Muscle of leg (tissue), 11 donors: ENCODE measurements around the gene MUS81. TPM values are rescaled to one million over a fixed set of nuclear protein-coding genes. Genes with fewer than 3 reads are reported as not detected.
A peak's percentile ranks its signal among the peaks of the same experiment; 100 is the strongest.

Experiments used
- DNase-seq: peaks from one replicate; pipeline ENCODE4 v3.0.0; 2013
- H3K27ac ChIP-seq: one replicate; pipeline ENCODE4 v1.5.1; 2013; ENCODE audit warnings: mild to moderate bottlenecking, low read length, control low read depth
- H3K27me3 ChIP-seq: one replicate; pipeline ENCODE4 v1.6.1; 2013; ENCODE audit warnings: low read length; ENCODE audit not compliant: control insufficient read depth, insufficient read depth
- H3K36me3 ChIP-seq: one replicate; pipeline ENCODE4 v1.6.1; 2013; ENCODE audit warnings: low read length; ENCODE audit not compliant: control insufficient read depth, insufficient read depth
- H3K4me1 ChIP-seq: one replicate; pipeline ENCODE4 v1.6.1; 2013; ENCODE audit warnings: low read length; ENCODE audit not compliant: control insufficient read depth, insufficient read depth
- H3K4me3 ChIP-seq: one replicate; pipeline ENCODE4 v1.5.1; 2013; ENCODE audit warnings: low read length, control low read depth
- H3K9me3 ChIP-seq: replicated peaks from 2 replicates; pipeline ENCODE4 v1.6.1; 2013; ENCODE audit warnings: low read depth, low read length; ENCODE audit not compliant: control insufficient read depth
- WGBS: methylation state at CpG from one replicate; pipeline ENCODE4 v1.1.5; 2013; ENCODE audit warnings: missing lambda C conversion rate; ENCODE audit not compliant: insufficient coverage; 5-methylcytosine and 5-hydroxymethylcytosine counted together
- polyA plus RNA-seq, 8 donors: library from polyadenylated mRNA; unstranded; fragments of 120-200 nt; gene quantifications; one replicate each; pipeline versions ENCODE4 v1.2.1 to v1.2.3, GENCODE V29; 2013; ENCODE audit warnings: inconsistent platforms in 1 of 8, low replicate concordance in 1 of 8; ENCODE audit not compliant: insufficient read length in 8 of 8, insufficient read depth in 1 of 8
- total RNA-seq: library from RNA; stranded (reverse); fragments of 120-200 nt; gene quantifications from one replicate; pipeline ENCODE4 v1.2.4, GENCODE V29; 2013

MUS81 gene
- total and polyA plus RNA-seq, 9 donors, result 34.4 to 49.5 (median 46.4) TPM

DNA sequence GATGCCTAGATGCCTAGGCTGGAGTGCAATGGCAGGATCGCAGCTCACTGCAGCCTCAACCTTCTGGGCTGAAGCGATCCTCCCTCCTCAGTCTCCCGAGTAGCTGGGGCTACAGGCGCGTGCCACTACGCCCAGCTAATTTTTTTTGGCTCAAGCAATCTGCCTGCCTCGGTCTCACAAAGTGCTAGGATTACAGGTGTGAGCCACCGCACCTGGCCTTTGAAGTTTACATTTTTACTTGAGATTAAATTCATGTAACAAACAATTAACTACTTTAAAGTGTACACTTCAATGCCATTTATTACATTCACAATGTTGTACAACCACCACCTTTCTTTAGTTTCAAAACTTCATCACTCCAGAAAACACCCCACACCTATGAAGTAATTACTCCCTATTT lies 43.5 kb downstream of the MUS81 start:
- DNase-seq, result no peak
- no peak overlapping the region for H3K27ac ChIP-seq
- no peaks in the 10 kb centered on the region for H3K36me3 ChIP-seq
- H3K4me1 ChIP-seq, result peaks cover 14% of the 10 kb centered on the region
- no peak overlapping the region for H3K4me3 ChIP-seq
- WGBS, result 60% methylated on average over 6 of the region's 8 CpGs
- no peaks in the 10 kb centered on the region for H3K9me3 ChIP-seq
- H3K27me3 ChIP-seq, result peaks cover 71% of the 10 kb centered on the region

DNA sequence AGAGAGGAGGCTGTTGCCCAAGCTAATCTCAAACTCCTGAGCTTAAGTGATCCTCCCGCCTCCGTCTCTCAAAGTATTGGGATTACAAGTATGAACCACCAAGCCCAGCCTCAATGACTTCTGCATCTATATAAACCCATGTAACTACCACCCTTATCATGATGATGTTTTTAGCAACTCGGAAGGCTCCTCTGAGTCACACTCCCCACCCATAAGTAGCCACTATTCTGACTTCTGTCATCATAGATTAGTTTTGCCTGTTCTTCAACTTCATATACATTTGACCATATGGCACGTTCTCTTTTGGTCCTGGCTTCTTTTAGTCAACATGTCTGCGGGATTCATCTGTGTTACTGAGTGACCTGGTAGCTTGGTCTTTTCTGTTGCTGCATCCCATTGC lies 46.4 kb downstream of the MUS81 start:
- Histone ChIP-seq H3K27ac (no peak overlapping the region), H3K9me3 (no peaks in the 10 kb centered on the region), H3K4me1 (peaks cover 4% of the 10 kb centered on the region), H3K36me3 (no peaks in the 10 kb centered on the region), H3K27me3 (peaks cover 58% of the 10 kb centered on the region), H3K4me3 (no peak overlapping the region)
- no peak for DNase-seq
- 87% methylated on average over 5 of the region's 5 CpGs for WGBS

DNA sequence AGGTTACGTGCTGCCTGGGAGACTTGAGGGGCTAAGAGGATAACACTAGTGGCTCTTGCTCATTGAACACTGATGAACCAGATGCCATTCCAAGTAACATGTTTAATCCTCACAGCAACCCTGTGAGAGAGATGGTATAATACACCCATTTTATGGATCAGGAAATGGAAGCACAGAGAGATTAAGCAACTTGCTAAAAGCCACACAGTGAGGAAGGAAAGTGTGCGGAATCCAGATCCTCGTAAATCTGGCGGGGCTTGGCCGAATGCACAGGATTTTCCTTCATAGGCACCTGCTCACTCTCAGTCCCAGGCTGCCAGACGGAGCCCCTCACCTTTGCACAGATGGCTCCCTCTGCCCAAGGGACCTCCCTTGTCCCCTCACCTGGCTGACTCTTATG lies 47.6 kb downstream of the MUS81 start:
- no peaks in the 10 kb centered on the region for H3K9me3 ChIP-seq
- H3K4me3 ChIP-seq, result no peak overlapping the region
- peaks cover 14% of the 10 kb centered on the region for H3K4me1 ChIP-seq
- H3K36me3 ChIP-seq, result no peaks in the 10 kb centered on the region
- 65% methylated on average over 5 of the region's 6 CpGs for WGBS
- no peak overlapping the region for H3K27ac ChIP-seq
- peaks cover 51% of the 10 kb centered on the region for H3K27me3 ChIP-seq
- DNase-seq, result no peak

DNA sequence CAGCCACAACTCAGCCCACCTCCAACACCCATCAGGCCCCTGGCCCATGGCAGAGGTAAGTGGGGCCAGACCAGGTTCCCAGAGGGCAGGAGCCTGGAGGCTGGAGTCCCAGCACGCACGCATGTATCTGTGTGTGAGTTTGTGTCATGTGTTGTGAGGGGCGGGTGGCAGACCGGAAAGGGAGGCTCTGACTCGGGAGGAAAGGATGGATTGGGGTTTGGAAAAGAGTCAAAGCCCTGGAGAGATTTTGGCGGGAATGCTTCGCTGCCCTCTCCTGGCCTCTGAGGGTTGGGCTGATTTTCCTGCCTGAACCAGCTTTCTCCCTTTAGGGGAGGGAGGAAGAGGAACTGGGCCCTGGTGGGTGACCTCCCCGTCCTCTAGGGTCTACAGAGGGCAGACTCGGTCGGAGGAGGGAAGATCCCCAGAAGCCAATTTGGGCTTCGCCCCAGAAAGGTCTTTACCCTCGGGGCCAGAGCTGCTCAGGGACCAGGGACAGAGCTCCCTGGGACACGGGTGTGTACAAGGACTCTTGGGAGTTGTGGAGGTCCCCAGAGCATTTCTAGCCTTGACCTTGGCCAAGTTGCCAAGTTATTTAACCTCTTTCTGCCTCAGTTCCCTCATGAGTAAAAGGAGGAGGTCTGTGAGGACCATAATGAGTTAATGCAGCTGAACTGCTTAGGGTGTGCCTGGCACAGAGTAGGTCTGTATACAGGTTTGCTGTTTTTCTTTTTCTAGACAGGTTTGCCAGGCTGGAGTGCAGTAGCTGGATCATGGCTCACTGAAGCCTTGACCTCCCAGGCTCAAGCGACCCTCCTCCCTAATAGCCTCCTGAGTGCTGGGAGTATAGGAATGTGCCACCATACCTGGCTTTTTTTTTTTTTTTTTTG lies 51.7 kb downstream of the MUS81 start:
- peak; percentile 78 for DNase-seq
- no peaks in the 10 kb centered on the region for H3K9me3 ChIP-seq
- H3K27me3 ChIP-seq, result peaks cover 28% of the 10 kb centered on the region
- H3K4me3 ChIP-seq, result no peak overlapping the region
- peaks cover 3% of the 10 kb centered on the region for H3K36me3 ChIP-seq
- WGBS, result 7% methylated on average over 7 of the region's 14 CpGs
- H3K4me1 ChIP-seq, result peaks cover 35% of the 10 kb centered on the region
- H3K27ac ChIP-seq, result no peak overlapping the region

DNA sequence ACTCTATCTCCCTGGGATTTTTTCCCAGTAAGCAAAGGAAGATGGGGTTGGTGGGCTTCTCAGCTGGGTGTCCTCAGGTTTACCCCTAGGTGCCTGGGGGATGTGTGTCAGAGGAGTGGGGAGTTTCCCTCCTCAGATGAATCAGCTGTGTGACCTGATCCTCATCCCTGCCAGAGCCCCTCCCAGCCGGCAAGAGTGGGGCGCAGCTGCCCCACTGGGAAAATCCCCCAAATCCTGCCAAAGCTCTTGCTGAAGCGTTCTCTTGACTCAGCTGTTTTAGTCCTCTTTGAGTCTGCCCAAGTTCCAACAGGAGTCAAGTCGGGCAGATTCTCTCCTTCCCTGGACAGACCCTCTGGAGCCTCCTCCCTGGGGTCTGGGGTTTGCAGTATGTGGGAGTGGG lies 52.6 kb downstream of the MUS81 start:
- peaks cover 12% of the 10 kb centered on the region for H3K36me3 ChIP-seq
- no peak overlapping the region for H3K4me3 ChIP-seq
- H3K4me1 ChIP-seq, result peaks cover 44% of the 10 kb centered on the region
- DNase-seq, result peak; percentile 18
- no peak overlapping the region for H3K27ac ChIP-seq
- H3K9me3 ChIP-seq, result no peaks in the 10 kb centered on the region
- WGBS, result 63% methylated on average over 3 of the region's 4 CpGs
- peaks cover 22% of the 10 kb centered on the region for H3K27me3 ChIP-seq

DNA sequence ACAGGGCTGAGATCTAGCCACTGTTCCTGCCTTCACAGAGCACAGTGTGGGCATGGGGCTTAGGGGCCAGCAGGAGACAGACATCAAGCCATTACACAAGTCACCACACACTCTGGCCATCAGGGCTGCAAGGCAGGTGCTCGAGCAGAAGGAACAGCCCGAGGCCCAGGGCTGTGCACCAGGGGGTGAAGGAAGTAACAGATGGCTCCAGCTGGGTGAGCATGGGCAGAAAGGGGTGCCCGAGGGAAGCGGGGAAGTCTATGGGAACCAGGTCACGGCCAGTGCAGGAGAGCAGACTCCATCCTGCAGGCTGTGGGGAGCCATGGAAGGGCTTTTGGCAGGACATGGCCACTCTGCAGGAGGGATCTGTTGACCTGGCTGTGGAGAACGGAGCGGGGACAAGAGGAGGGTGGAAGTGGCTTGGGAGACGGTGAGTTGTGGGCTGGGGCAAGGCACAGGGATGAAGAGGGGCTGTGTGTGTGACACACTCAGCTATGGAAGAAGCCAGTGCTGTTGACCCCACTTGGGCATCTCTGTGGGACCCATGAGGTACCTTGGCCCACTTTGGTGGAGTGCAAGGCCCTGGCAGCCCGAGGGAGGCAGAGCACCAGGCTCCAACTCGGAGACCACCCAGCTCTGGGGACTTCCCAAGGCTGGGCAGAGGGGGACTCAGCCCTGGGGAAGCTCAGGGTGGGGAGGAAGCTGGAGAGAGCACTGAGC lies 55.0 kb downstream of the MUS81 start:
- H3K9me3 ChIP-seq, result no peaks in the 10 kb centered on the region
- no peak for DNase-seq
- H3K4me1 ChIP-seq, result peaks cover 54% of the 10 kb centered on the region
- no peak overlapping the region for H3K27ac ChIP-seq
- H3K27me3 ChIP-seq, result peaks cover 7% of the 10 kb centered on the region
- no peak overlapping the region for H3K4me3 ChIP-seq
- 63% methylated on average over 9 of the region's 10 CpGs for WGBS
- H3K36me3 ChIP-seq, result peaks cover 14% of the 10 kb centered on the region

DNA sequence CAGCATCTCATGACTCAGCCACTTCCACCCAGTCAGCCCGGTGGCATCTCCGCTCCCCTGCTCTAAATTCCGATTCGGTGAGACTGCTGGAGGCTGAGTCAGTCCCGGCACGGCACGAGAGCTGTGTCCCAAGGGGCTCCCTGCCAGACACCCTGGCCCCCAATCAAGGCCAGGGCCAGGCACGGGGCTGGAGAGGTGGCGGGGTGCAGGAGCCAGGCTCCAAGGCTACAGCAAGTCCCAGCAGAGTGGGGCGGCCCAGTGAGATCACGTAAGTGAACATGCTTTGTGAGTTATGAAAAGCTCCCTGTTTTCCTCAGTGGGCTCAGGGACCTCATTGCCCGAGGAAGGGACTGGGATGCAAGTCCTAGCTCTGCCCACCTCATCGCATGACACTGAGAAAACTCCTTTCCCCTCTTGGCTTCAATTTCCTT lies 55.6 kb downstream of the MUS81 start:
- Histone ChIP-seq H3K27me3 (peaks cover 4% of the 10 kb centered on the region), H3K4me1 (peaks cover 59% of the 10 kb centered on the region), H3K9me3 (no peaks in the 10 kb centered on the region), H3K27ac (peak overlapping the region; percentile 21), H3K4me3 (no peak overlapping the region), H3K36me3 (peaks cover 18% of the 10 kb centered on the region)
- WGBS, result 47% methylated on average over 7 of the region's 13 CpGs
- peak; percentile 42 for DNase-seq

Other genes starting within 250 kb of the MUS81 start
- 19.9 TPM for gene MAP3K11, start 246.2 kb upstream of the MUS81 start, total RNA-seq
- 10 to 100 TPM; 26.1 to 37.2 (median 30.5) TPM for gene MAP3K11, start 246.2 kb upstream of the MUS81 start, polyA plus RNA-seq
- gene PCNX3, start 244.7 kb upstream of the MUS81 start, total RNA-seq, result 6.6 TPM
- 10 to 100 TPM; 15.9 to 24.7 (median 20.8) TPM for gene PCNX3, start 244.7 kb upstream of the MUS81 start, polyA plus RNA-seq
- 27.7 TPM for gene SIPA1, start 222.3 kb upstream of the MUS81 start, total RNA-seq
- 10 to 100 TPM; 36.2 to 49.6 (median 40.9) TPM for gene SIPA1, start 222.3 kb upstream of the MUS81 start, polyA plus RNA-seq
- 18.8 TPM for gene RELA, start 197.5 kb upstream of the MUS81 start, total RNA-seq
- gene RELA, start 197.5 kb upstream of the MUS81 start, polyA plus RNA-seq, result 10 to 100 TPM; 38.6 to 54.2 (median 44.5) TPM
- gene KAT5, start 148.2 kb upstream of the MUS81 start, total RNA-seq, result 40.4 TPM
- gene KAT5, start 148.2 kb upstream of the MUS81 start, polyA plus RNA-seq, result 10 to 100 TPM; 31.1 to 45.4 (median 39.7) TPM
- gene RNASEH2C, start 139.6 kb upstream of the MUS81 start, total RNA-seq, result 35.1 TPM
- gene RNASEH2C, start 139.6 kb upstream of the MUS81 start, polyA plus RNA-seq, result 10 to 100 TPM; 23.3 to 37.8 (median 25.6) TPM
- 1.6 TPM for gene AP5B1, start 79.5 kb upstream of the MUS81 start, total RNA-seq
- 1 to 10 TPM; 1.6 to 3.4 (median 2.2) TPM for gene AP5B1, start 79.5 kb upstream of the MUS81 start, polyA plus RNA-seq
- gene OVOL1, start 73.4 kb upstream of the MUS81 start, total RNA-seq, result not detected
- 1 to 10 TPM in 1 of 8 donors, under 1 TPM in 2, not detected in 5; 0.32 to 1.7 (median 0.41) TPM for gene OVOL1, start 73.4 kb upstream of the MUS81 start, polyA plus RNA-seq
- gene SNX32, start 26.5 kb upstream of the MUS81 start, total RNA-seq, result 0.98 TPM
- gene SNX32, start 26.5 kb upstream of the MUS81 start, polyA plus RNA-seq, result 1 to 10 TPM in 7 of 8 donors, under 1 TPM in 1; 1.00 to 2.6 (median 1.5) TPM
- 436 TPM for gene CFL1, start 2.3 kb upstream of the MUS81 start, total RNA-seq
- 100 to 1,000 TPM; 590 to 789 (median 728) TPM for gene CFL1, start 2.3 kb upstream of the MUS81 start, polyA plus RNA-seq
- gene EFEMP2, start 12.4 kb downstream of the MUS81 start, total RNA-seq, result 73.9 TPM
- 100 to 1,000 TPM in 6 of 8 donors, 10 to 100 TPM in 2; 84.6 to 138 (median 116) TPM for gene EFEMP2, start 12.4 kb downstream of the MUS81 start, polyA plus RNA-seq
- gene CTSW, start 19.4 kb downstream of the MUS81 start, total RNA-seq, result 0.75 TPM
- gene CTSW, start 19.4 kb downstream of the MUS81 start, polyA plus RNA-seq, result 1 to 10 TPM in 2 of 8 donors, under 1 TPM in 6; 0.48 to 2.3 (median 0.72) TPM
- gene FIBP, start 28.0 kb downstream of the MUS81 start, total RNA-seq, result 47.1 TPM
- gene FIBP, start 28.0 kb downstream of the MUS81 start, polyA plus RNA-seq, result 10 to 100 TPM; 52.9 to 63.8 (median 60.7) TPM
- 14.2 TPM for gene CCDC85B, start 30.2 kb downstream of the MUS81 start, total RNA-seq
- 10 to 100 TPM; 15.0 to 23.9 (median 21.8) TPM for gene CCDC85B, start 30.2 kb downstream of the MUS81 start, polyA plus RNA-seq
- gene FOSL1, start 40.0 kb downstream of the MUS81 start, total RNA-seq, result not detected
- gene FOSL1, start 40.0 kb downstream of the MUS81 start, polyA plus RNA-seq, result under 1 TPM; 0.19 to 0.66 (median 0.46) TPM
- gene C11orf68, start 58.6 kb downstream of the MUS81 start, total RNA-seq, result 13.6 TPM
- 10 to 100 TPM; 31.9 to 40.2 (median 36.8) TPM for gene C11orf68, start 58.6 kb downstream of the MUS81 start, polyA plus RNA-seq
- gene DRAP1, start 59.0 kb downstream of the MUS81 start, total RNA-seq, result 74.4 TPM
- 100 to 1,000 TPM in 2 of 8 donors, 10 to 100 TPM in 6; 73.4 to 105 (median 93.7) TPM for gene DRAP1, start 59.0 kb downstream of the MUS81 start, polyA plus RNA-seq
- gene TSGA10IP, start 85.0 kb downstream of the MUS81 start, total RNA-seq, result 0.09 TPM
- gene TSGA10IP, start 85.0 kb downstream of the MUS81 start, polyA plus RNA-seq, result under 1 TPM in 4 of 8 donors, not detected in 4; 0.09 to 0.19 (median 0.12) TPM
- gene SART1, start 101.3 kb downstream of the MUS81 start, total RNA-seq, result 27.6 TPM
- gene SART1, start 101.3 kb downstream of the MUS81 start, polyA plus RNA-seq, result 10 to 100 TPM; 39.0 to 52.3 (median 42.9) TPM
- 26.0 TPM for gene EIF1AD, start 141.7 kb downstream of the MUS81 start, total RNA-seq
- 10 to 100 TPM; 15.9 to 21.3 (median 18.6) TPM for gene EIF1AD, start 141.7 kb downstream of the MUS81 start, polyA plus RNA-seq
- gene BANF1, start 142.1 kb downstream of the MUS81 start, total RNA-seq, result 35.7 TPM
- 100 to 1,000 TPM; 220 to 264 (median 246) TPM for gene BANF1, start 142.1 kb downstream of the MUS81 start, polyA plus RNA-seq
- gene CST6, start 151.6 kb downstream of the MUS81 start, total RNA-seq, result not detected
- gene CST6, start 151.6 kb downstream of the MUS81 start, polyA plus RNA-seq, result 1 to 10 TPM in 1 of 8 donors, not detected in 7; 1.0 TPM
- gene CATSPER1, start 166.0 kb downstream of the MUS81 start, total RNA-seq, result 0.09 TPM
- gene CATSPER1, start 166.0 kb downstream of the MUS81 start, polyA plus RNA-seq, result under 1 TPM in 3 of 8 donors, not detected in 5; 0.16 to 0.19 (median 0.16) TPM
- gene GAL3ST3, start 188.7 kb downstream of the MUS81 start, total RNA-seq, result 0.80 TPM
- 1 to 10 TPM in 3 of 8 donors, under 1 TPM in 5; 0.22 to 1.7 (median 0.93) TPM for gene GAL3ST3, start 188.7 kb downstream of the MUS81 start, polyA plus RNA-seq
- gene SF3B2, start 191.9 kb downstream of the MUS81 start, total RNA-seq, result 96.9 TPM
- gene SF3B2, start 191.9 kb downstream of the MUS81 start, polyA plus RNA-seq, result 100 to 1,000 TPM; 124 to 168 (median 144) TPM
- gene PACS1, start 209.8 kb downstream of the MUS81 start, total RNA-seq, result 13.2 TPM
- 10 to 100 TPM; 25.9 to 41.3 (median 32.0) TPM for gene PACS1, start 209.8 kb downstream of the MUS81 start, polyA plus RNA-seq